H1 (cell line): ENCODE measurements around the gene SPG7. TPM values are rescaled to one million over a fixed set of nuclear protein-coding genes. Genes with fewer than 3 reads are reported as not detected.
A peak's percentile ranks its signal among the peaks of the same experiment; 100 is the strongest.

ENCODE experiments used
- CTCF ChIA-PET: fragments of 300-600 bp; sonication (Branson Sonifier 250); formaldehyde crosslinking; loops from one replicate; lab custom pipeline; 2021; ENCODE audit not compliant: partially characterized antibody; lab: Charles Lee
- POLR2A ChIA-PET: fragments of 300-600 bp; sonication (Branson Sonifier 250); formaldehyde crosslinking; loops from one replicate; lab custom pipeline; 2021; ENCODE audit warnings: inconsistent platforms; ENCODE audit not compliant: partially characterized antibody; lab: Charles Lee
- DNase-seq, 2 experiments: peaks; one replicate each; pipeline versions ENCODE4 v3.0.0 to v3.0.0-alpha.2; 2010 to 2022; ENCODE audit warnings: low spot score in 2 of 2, low read depth in 1 of 2, mixed read lengths in 1 of 2
- FAIRE-seq: peaks from 2 replicates; lab custom pipeline; 2011; peaks lifted over from hg19 to GRCh38; lab: Jason Lieb, UNC
- H2AFZ ChIP-seq: 2 replicates; pipeline ENCODE4 v1.8.1; 2012; ENCODE audit warnings: low read length, inconsistent platforms
- H2AK5ac ChIP-seq: 2 replicates; pipeline ENCODE4 v1.6.1; 2013; ENCODE audit warnings: low read depth, low read length
- H2BK120ac ChIP-seq: replicated peaks from 2 replicates; pipeline ENCODE3; 2013; ENCODE audit warnings: low read depth, low read length, inconsistent platforms
- H2BK12ac ChIP-seq: 2 replicates; pipeline ENCODE4 v1.6.1; 2013; ENCODE audit warnings: low read depth, low read length
- H2BK15ac ChIP-seq: 2 replicates; pipeline ENCODE4 v1.6.1; 2013; ENCODE audit warnings: low read length
- H2BK20ac ChIP-seq: 2 replicates; pipeline ENCODE4 v1.6.1; 2013; ENCODE audit warnings: low read length
- H2BK5ac ChIP-seq: 2 replicates; pipeline ENCODE4 v1.6.1; 2013; ENCODE audit warnings: low read depth, low read length
- H3K14ac ChIP-seq: 2 replicates; pipeline ENCODE4 v1.6.1; 2013; ENCODE audit warnings: inconsistent platforms; ENCODE audit not compliant: insufficient read length
- H3K18ac ChIP-seq: 2 replicates; pipeline ENCODE4 v1.6.1; 2013; ENCODE audit warnings: low read length; ENCODE audit errors: extremely low read depth
- H3K23ac ChIP-seq: 2 replicates; pipeline ENCODE4 v1.6.1; 2013; ENCODE audit warnings: inconsistent platforms; ENCODE audit not compliant: insufficient read length
- H3K23me2 ChIP-seq: 2 replicates; pipeline ENCODE4 v1.6.1; 2013; ENCODE audit warnings: low read depth, low read length
- H3K27ac ChIP-seq: 2 replicates; pipeline ENCODE4 v1.6.1; 2011; ENCODE audit warnings: low read depth, low read length, inconsistent platforms
- H3K27me3 ChIP-seq, 4 experiments: replicated peaks in 1 of 4; 1 replicate in 1 of 4; 2 replicates in 3 of 4; pipeline versions ENCODE4 v1.6.1 to v1.8.1; 2011 to 2013; ENCODE audit warnings: low read length in 3 of 4, mild to moderate bottlenecking in 3 of 4, inconsistent platforms in 2 of 4, mixed read lengths in 2 of 4, moderate library complexity in 1 of 4; ENCODE audit not compliant: control insufficient read depth in 3 of 4, insufficient read depth in 3 of 4; ENCODE audit errors: extremely low read depth in 1 of 4
- H3K36me3 ChIP-seq, 4 experiments: 2 replicates each; pipeline versions ENCODE4 v1.6.1 to v1.8.1; 2011 to 2013; ENCODE audit warnings: mild to moderate bottlenecking in 4 of 4, low read length in 3 of 4, moderate library complexity in 2 of 4, control low read depth in 1 of 4, inconsistent platforms in 1 of 4; ENCODE audit not compliant: insufficient read depth in 4 of 4, control insufficient read depth in 2 of 4
- H3K4ac ChIP-seq: replicated peaks from 2 replicates; pipeline ENCODE3; 2013; ENCODE audit warnings: low read length, low read depth, mixed read lengths, inconsistent platforms; ENCODE audit not compliant: insufficient read length
- H3K4me1 ChIP-seq, 4 experiments: replicated peaks in 1 of 4; 1 replicate in 1 of 4; 2 replicates in 3 of 4; pipeline versions ENCODE4 v1.6.1 to v1.8.1; 2011 to 2013; ENCODE audit warnings: low read length in 3 of 4, inconsistent platforms in 2 of 4, mixed read lengths in 1 of 4; ENCODE audit not compliant: insufficient read depth in 4 of 4, control insufficient read depth in 3 of 4
- H3K4me2 ChIP-seq, 2 experiments: 2 replicates each; pipeline versions ENCODE4 v1.6.1 to v1.8.1; 2011 to 2013; ENCODE audit warnings: low read depth in 2 of 2, low read length in 2 of 2, control low read depth in 1 of 2, inconsistent platforms in 1 of 2, mild to moderate bottlenecking in 1 of 2; ENCODE audit not compliant: insufficient read depth in 1 of 2
- H3K4me3 ChIP-seq, 4 experiments: fragments of 200-600, 300-600 bp in 1 of 4; sonication (generic), shearing (Covaris generic), sonication (Bioruptor Twin) in 1 of 4; 2 replicates each; pipeline versions ENCODE4 v1.5.1 to v1.8.1; 2011 to 2016; ENCODE audit warnings: low read length in 4 of 4, low read depth in 3 of 4, control low read depth in 2 of 4, inconsistent platforms in 2 of 4, mild to moderate bottlenecking in 2 of 4, mixed read lengths in 1 of 4, moderate library complexity in 1 of 4; ENCODE audit not compliant: insufficient read depth in 2 of 4; ENCODE audit errors: extremely low read depth in 1 of 4
- H3K56ac ChIP-seq: replicated peaks from 2 replicates; pipeline ENCODE3; 2013; ENCODE audit warnings: low read depth, mild to moderate bottlenecking, mixed read lengths, low read length, inconsistent platforms; ENCODE audit not compliant: insufficient read length
- H3K79me1 ChIP-seq: 2 replicates; pipeline ENCODE4 v1.6.1; 2013; ENCODE audit warnings: low read depth, low read length, control low read depth
- H3K79me2 ChIP-seq, 2 experiments: 2 replicates each; pipeline versions ENCODE4 v1.6.1 to v1.8.1; 2012 to 2013; ENCODE audit warnings: low read length in 2 of 2, mild to moderate bottlenecking in 2 of 2, inconsistent platforms in 1 of 2; ENCODE audit not compliant: insufficient read depth in 2 of 2, control insufficient read depth in 1 of 2
- H3K9ac ChIP-seq, 4 experiments: replicated peaks in 1 of 4; 1 replicate in 1 of 4; 2 replicates in 3 of 4; pipeline versions ENCODE4 v1.6.1 to v1.8.1; 2011 to 2013; ENCODE audit warnings: low read depth in 3 of 4, low read length in 3 of 4, control low read depth in 2 of 4, mild to moderate bottlenecking in 2 of 4, moderate library complexity in 2 of 4, inconsistent platforms in 1 of 4; ENCODE audit errors: extremely low read depth in 1 of 4
- H3K9me3 ChIP-seq, 2 experiments: 2 replicates each; pipeline versions ENCODE4 v1.6.1 to v1.8.1; 2012 to 2013; ENCODE audit warnings: mild to moderate bottlenecking in 2 of 2, moderate library complexity in 2 of 2, control low read depth in 1 of 2, inconsistent platforms in 1 of 2, low read depth in 1 of 2, low read length in 1 of 2, mixed read lengths in 1 of 2; ENCODE audit not compliant: insufficient read depth in 2 of 2
- H4K20me1 ChIP-seq, 2 experiments: replicated peaks in 1 of 2; 2 replicates each; pipeline versions ENCODE3 to v1.8.1; 2011 to 2013; ENCODE audit warnings: inconsistent platforms in 2 of 2, low read length in 2 of 2, mild to moderate bottlenecking in 1 of 2; ENCODE audit not compliant: insufficient read depth in 2 of 2, control insufficient read depth in 1 of 2
- H4K5ac ChIP-seq: 2 replicates; pipeline ENCODE4 v1.6.1; 2013; ENCODE audit warnings: low read length, low read depth, mixed read lengths, inconsistent platforms; ENCODE audit not compliant: insufficient read length
- H4K8ac ChIP-seq: 2 replicates; pipeline ENCODE4 v1.8.0; 2013; ENCODE audit warnings: mild to moderate bottlenecking, moderate library complexity, low read length, inconsistent platforms; ENCODE audit not compliant: insufficient read depth; ENCODE audit errors: extremely low read depth
- H4K91ac ChIP-seq: replicated peaks from 2 replicates; pipeline ENCODE3; 2013; ENCODE audit warnings: low read length, mixed read lengths, inconsistent platforms; ENCODE audit not compliant: insufficient read length
- CTCF ChIP-seq, 3 experiments: IDR thresholded peaks; 1 replicate in 2 of 3; 2 replicates in 1 of 3; pipeline versions ENCODE4 v1.5.1 to v1.6.1; 2011; ENCODE audit warnings: low read length in 3 of 3, mild to moderate bottlenecking in 3 of 3, inconsistent platforms in 2 of 3, low read depth in 1 of 3, moderate library complexity in 1 of 3; ENCODE audit not compliant: insufficient read depth in 1 of 3; ENCODE audit errors: control extremely low read depth in 1 of 3
- KDM4A ChIP-seq: IDR thresholded peaks from one replicate; pipeline ENCODE4 v1.7.1; 2012; ENCODE audit warnings: low read depth, mild to moderate bottlenecking, moderate library complexity, low read length, inconsistent platforms; ENCODE audit not compliant: severe bottlenecking
- RFX5 ChIP-seq: IDR thresholded peaks from 2 replicates; pipeline ENCODE4 v1.6.1; 2011; ENCODE audit warnings: low read depth, low read length, improper control_type of control experiment, borderline replicate concordance
- RXRA ChIP-seq: IDR thresholded peaks from 2 replicates; pipeline ENCODE4 v1.6.1; 2011; ENCODE audit warnings: low read depth, mild to moderate bottlenecking, low read length, moderate library complexity; ENCODE audit not compliant: insufficient read depth
- TAF1 ChIP-seq: IDR thresholded peaks from 2 replicates; pipeline ENCODE4 v1.6.1; 2011; ENCODE audit warnings: mild to moderate bottlenecking, low read depth, low read length
- TEAD4 ChIP-seq: IDR thresholded peaks from 2 replicates; pipeline ENCODE4 v1.6.1; 2012; ENCODE audit warnings: low read depth, low read length, inconsistent platforms, mixed read lengths
- USF2 ChIP-seq: IDR thresholded peaks from 2 replicates; pipeline ENCODE4 v1.6.1; 2011; ENCODE audit warnings: low read length, improper control_type of control experiment
- ZNF274 ChIP-seq: IDR thresholded peaks from 2 replicates; pipeline ENCODE4 v1.7.0; 2012; ENCODE audit warnings: low read length, borderline replicate concordance; ENCODE audit errors: extremely low read depth
- WGBS, 2 experiments: shearing (Covaris generic) in 1 of 2; methylation state at CpG; one replicate each; pipeline versions ENCODE4 v1.1.6 to v1.1.7; 2013 to 2015; ENCODE audit warnings: low lambda C conversion rate in 2 of 2, mixed read lengths in 2 of 2, inconsistent platforms in 1 of 2, low coverage in 1 of 2, missing lambda C conversion rate in 1 of 2; ENCODE audit not compliant: insufficient replicate concordance in 2 of 2, insufficient coverage in 1 of 2, insufficient read length in 1 of 2; ENCODE audit errors: extremely low coverage in 1 of 2, missing lambda C conversion rate in 1 of 2; 5-methylcytosine and 5-hydroxymethylcytosine counted together
- polyA plus RNA-seq, 7 experiments: library from polyadenylated mRNA; depleted of rRNA in 3 of 7; stranded (reverse) in 5 of 7; unstranded in 2 of 7; fragments of >200 nt in 5 of 7; fragments of 200-250 nt in 2 of 7; gene quantifications; 1 replicate in 5 of 7; 2 replicates in 1 of 7; 4 replicates in 1 of 7; pipeline versions ENCODE4 v1.2.1 to v1.2.3, GENCODE V29; 2011 to 2013; ENCODE audit warnings: missing spikeins in 2 of 7, mixed read lengths in 2 of 7
- total RNA-seq: library from RNA; stranded (reverse); fragmentation: NEBNext Ultra II Directional; extraction: Animal tissue kit (Norgen Biotek cat#: 25700); gene quantifications from 2 replicates; pipeline ENCODE4 v1.2.1, GENCODE V29; 2021

Gene SPG7
- total and polyA plus RNA-seq, 2 of the 8 experiments (the other 6 are each of a cell fraction or from before 2014, with no cell fraction given): 72.1 to 113 TPM

- ChIA-PET POLR2A (interaction anchor here (0.6 to 1.0 kb wide), 4 partner anchors 8 to 128 kb away, joined by 3 to 5 read pairs (median 4); no protein-coding TSS in a partner anchor), CTCF (interaction anchor here (0.6 kb wide), 1 partner anchor 21 kb away, joined by 3 read pairs; no protein-coding TSS in a partner anchor)
- H2AFZ ChIP-seq: no peak overlapping the region
- no peak overlapping the region for H4K91ac ChIP-seq
- no peak overlapping the region for H2BK20ac ChIP-seq
- no peak overlapping the region for H3K4me2 ChIP-seq
- no peak overlapping the region for H4K5ac ChIP-seq
- no peak overlapping the region for H3K14ac ChIP-seq
- no peak overlapping the region for H3K4ac ChIP-seq
- no peak overlapping the region for H3K27ac ChIP-seq
- no peaks in the 10 kb centered on the region for H3K23me2 ChIP-seq
- H2BK120ac ChIP-seq: no peak overlapping the region
- H3K9me3 ChIP-seq: no peaks in the 10 kb centered on the region
- no peak overlapping the region for H3K56ac ChIP-seq
- H3K4me3 ChIP-seq: no peak overlapping the region
- no peak overlapping the region for H2AK5ac ChIP-seq
- H3K4me1 ChIP-seq: peaks cover 5 to 20% (median 10%) of the 10 kb centered on the region in 4 experiments
- no peak overlapping the region; a peak in 1 of 7 replicates for H3K9ac ChIP-seq
- no peak overlapping the region for H4K8ac ChIP-seq
- no peak for FAIRE-seq
- peaks cover 10% of the 10 kb centered on the region for H3K79me1 ChIP-seq
- no peak overlapping the region for H2BK15ac ChIP-seq
- no peaks in the 10 kb centered on the region for H3K36me3 ChIP-seq
- peaks cover 52 to 55% of the 10 kb centered on the region in 2 experiments for H4K20me1 ChIP-seq
- H3K23ac ChIP-seq: no peak overlapping the region
- no peaks in the 10 kb centered on the region for H3K27me3 ChIP-seq
- no peak for DNase-seq
- H2BK12ac ChIP-seq: no peak overlapping the region; the same call in 1 of the 2 replicates
- H2BK5ac ChIP-seq: no peak overlapping the region
- 0 out of 2 replicates have a peak overlapping the region, but pooled peaks have one; percentile 11 for H3K18ac ChIP-seq
- H3K79me2 ChIP-seq: peaks cover 82 to 100% of the 10 kb centered on the region in 2 experiments
- WGBS, 2 experiments: 89% methylated on average over 14 of the region's 14 CpGs; no CpG with 5 or more reads in 1 of the 2 experiments
- TF ChIP-seq USF2 (no peak), TEAD4 (no peak), TAF1 (no peak), RXRA (no peak), KDM4A (no peak), CTCF (IDR thresholded peaks at IDR 0.05; ENCODE audit: control extremely low read depth in 1 of 3, insufficient read depth in 1 of 3, low read depth in 1 of 3, low read length in 3 of 3) (no peak), RFX5 (no peak), ZNF274 (no peak)
These were observed 29.5 kb upstream of the SPG7 start for GRCh38 chr16:89478576-89479221.
